ENCODE data around the gene GALNT5.
"Not testable (repeated sequence)": the region's sequence is repeated elsewhere in the genome, so short reads cannot be mapped to it uniquely, and the experiment has no call there.

The GALNT5 gene

GRCh38 chr2:157257312-157258252 lies at the start of gene GALNT5:
Gene GALNT5 (plus strand): TSS chr2:157257705. CDS start chr2:157258083, 378 bp downstream.
- DNase-seq = no peak

GRCh38 chr2:157216286-157216965 lies 41.1 kb upstream of the GALNT5 start:
- no peak for DNase-seq

GRCh38 chr2:157217409-157217808 lies 40.1 kb upstream of the GALNT5 start:
- no peak for DNase-seq

GRCh38 chr2:157218911-157219310 lies 38.6 kb upstream of the GALNT5 start:
- no peak for DNase-seq

GRCh38 chr2:157220502-157220901 lies 37.0 kb upstream of the GALNT5 start:
- no peak for DNase-seq

- no peak for DNase-seq
Observed at GRCh38 chr2:157221394-157221988, 36.0 kb upstream of the GALNT5 start.

GRCh38 chr2:157223624-157224205 lies 33.8 kb upstream of the GALNT5 start:
- no peak for DNase-seq

GRCh38 chr2:157224448-157224847 lies 33.1 kb upstream of the GALNT5 start:
- not testable (repeated sequence) for DNase-seq

GRCh38 chr2:157227592-157227991 lies 29.9 kb upstream of the GALNT5 start:
- DNase-seq = no peak

- no peak for DNase-seq
Observed at GRCh38 chr2:157228946-157229345, 28.6 kb upstream of the GALNT5 start.

- DNase-seq = no peak
Observed at GRCh38 chr2:157229572-157229971, 27.9 kb upstream of the GALNT5 start.

- DNase-seq = no peak
Observed at GRCh38 chr2:157231476-157231875, 26.0 kb upstream of the GALNT5 start.

- DNase-seq = no peak
Observed at GRCh38 chr2:157233506-157233905, 24.0 kb upstream of the GALNT5 start.

GRCh38 chr2:157236404-157236803 lies 21.1 kb upstream of the GALNT5 start:
- no peak for DNase-seq

GRCh38 chr2:157238296-157238695 lies 19.2 kb upstream of the GALNT5 start:
- no peak for DNase-seq

- DNase-seq = no peak
Observed at GRCh38 chr2:157244691-157245090, 12.8 kb upstream of the GALNT5 start.

GRCh38 chr2:157245144-157245840 lies 12.2 kb upstream of the GALNT5 start:
- DNase-seq = no peak

- no peak for DNase-seq
Observed at GRCh38 chr2:157245846-157246764, 11.4 kb upstream of the GALNT5 start.

GRCh38 chr2:157246765-157247407 lies 10.6 kb upstream of the GALNT5 start:
- DNase-seq = no peak

- no peak for DNase-seq
Observed at GRCh38 chr2:157250836-157251235, 6.7 kb upstream of the GALNT5 start.

- DNase-seq = no peak
Observed at GRCh38 chr2:157251932-157252331, 5.6 kb upstream of the GALNT5 start.
